Mesenchymal stem cell (in vitro differentiated cells and primary cell): ENCODE measurements around the gene TMED7.

Source experiments
- DNase-seq: peaks from one replicate; pipeline ENCODE4 v3.0.0-alpha.2; 2013
- H2AFZ ChIP-seq: one replicate; pipeline ENCODE4 v1.6.1; 2013; ENCODE audit warnings: low read depth, mild to moderate bottlenecking, control low read depth, inconsistent platforms, low read length, moderate library complexity
- H2AK5ac ChIP-seq: 2 replicates; pipeline ENCODE4 v1.6.1; 2013; ENCODE audit warnings: low read length, moderate library complexity, mild to moderate bottlenecking, inconsistent platforms; ENCODE audit not compliant: severe bottlenecking
- H2BK120ac ChIP-seq: one replicate; pipeline ENCODE4 v1.6.1; 2013; ENCODE audit warnings: low read depth, mild to moderate bottlenecking, inconsistent platforms, low read length, moderate library complexity
- H2BK12ac ChIP-seq, 2 experiments: one replicate each; pipeline ENCODE4 v1.6.1; 2013; ENCODE audit warnings: inconsistent platforms in 2 of 2, low read length in 2 of 2, mild to moderate bottlenecking in 2 of 2, moderate library complexity in 2 of 2, control low read depth in 1 of 2
- H2BK15ac ChIP-seq: one replicate; pipeline ENCODE4 v1.6.1; 2013; ENCODE audit warnings: mild to moderate bottlenecking, low read depth, inconsistent platforms; ENCODE audit not compliant: poor library complexity, severe bottlenecking
- H2BK5ac ChIP-seq: 2 replicates; pipeline ENCODE4 v1.6.1; 2013; ENCODE audit warnings: low read depth, mild to moderate bottlenecking, low read length, control low read depth, inconsistent platforms; ENCODE audit not compliant: poor library complexity, severe bottlenecking
- H3K14ac ChIP-seq, 2 experiments: one replicate each; pipeline ENCODE4 v1.6.1; 2013; ENCODE audit warnings: inconsistent platforms in 2 of 2, low read length in 2 of 2, control low read depth in 1 of 2, mild to moderate bottlenecking in 1 of 2, moderate library complexity in 1 of 2
- H3K18ac ChIP-seq, 2 experiments: one replicate each; pipeline ENCODE4 v1.6.1; 2013; ENCODE audit warnings: inconsistent platforms in 2 of 2, low read length in 2 of 2, control low read depth in 1 of 2, low read depth in 1 of 2, mild to moderate bottlenecking in 1 of 2
- H3K23ac ChIP-seq, 2 experiments: one replicate each; pipeline ENCODE4 v1.6.1; 2013; ENCODE audit warnings: inconsistent platforms in 2 of 2, low read length in 2 of 2, mild to moderate bottlenecking in 2 of 2, moderate library complexity in 2 of 2, control low read depth in 1 of 2
- H3K27ac ChIP-seq: 2 replicates; pipeline ENCODE4 v1.5.1; 2013; ENCODE audit warnings: mild to moderate bottlenecking, moderate library complexity, low read length, control low read depth, inconsistent platforms; ENCODE audit not compliant: poor library complexity, severe bottlenecking
- H3K27me3 ChIP-seq, 2 experiments: 2 replicates each; pipeline versions ENCODE4 v1.6.1 to v1.7.0; 2013; ENCODE audit warnings: low read length in 2 of 2, mild to moderate bottlenecking in 2 of 2, moderate library complexity in 2 of 2, control low read depth in 1 of 2, inconsistent platforms in 1 of 2; ENCODE audit not compliant: control insufficient read depth in 1 of 2, insufficient read depth in 1 of 2
- H3K36me3 ChIP-seq, 2 experiments: 2 replicates each; pipeline versions ENCODE4 v1.6.1 to v1.7.0; 2013; ENCODE audit warnings: low read length in 2 of 2, control low read depth in 1 of 2, inconsistent platforms in 1 of 2, low read depth in 1 of 2, mild to moderate bottlenecking in 1 of 2; ENCODE audit not compliant: insufficient read depth in 2 of 2, control insufficient read depth in 1 of 2
- H3K4ac ChIP-seq, 2 experiments: one replicate each; pipeline ENCODE4 v1.6.1; 2013; ENCODE audit warnings: inconsistent platforms in 2 of 2, low read length in 2 of 2, mild to moderate bottlenecking in 2 of 2, moderate library complexity in 2 of 2, control low read depth in 1 of 2, low read depth in 1 of 2
- H3K4me1 ChIP-seq: 2 replicates; pipeline ENCODE4 v1.6.1; 2013; ENCODE audit warnings: low read depth, low read length, control low read depth; ENCODE audit not compliant: control insufficient read depth, insufficient read depth
- H3K4me2 ChIP-seq: 2 replicates; pipeline ENCODE4 v1.6.1; 2013; ENCODE audit warnings: low read length, mild to moderate bottlenecking, inconsistent platforms; ENCODE audit not compliant: poor library complexity, severe bottlenecking
- H3K4me3 ChIP-seq, 2 experiments: 2 replicates each; pipeline versions ENCODE4 v1.5.1 to v1.7.0; 2013; ENCODE audit warnings: low read length in 2 of 2, mild to moderate bottlenecking in 2 of 2, control low read depth in 1 of 2, low read depth in 1 of 2; ENCODE audit not compliant: insufficient read depth in 1 of 2
- H3K79me1 ChIP-seq: replicated peaks from 2 replicates; pipeline ENCODE4 v1.6.1; 2013; ENCODE audit warnings: mild to moderate bottlenecking, control low read depth, low read length, inconsistent platforms; ENCODE audit not compliant: poor library complexity, severe bottlenecking
- H3K9ac ChIP-seq: 2 replicates; pipeline ENCODE4 v1.7.0; 2013; ENCODE audit warnings: mild to moderate bottlenecking, low read length, moderate library complexity
- H3K9me3 ChIP-seq: 2 replicates; pipeline ENCODE4 v1.7.0; 2013; ENCODE audit warnings: mild to moderate bottlenecking, low read length; ENCODE audit not compliant: control insufficient read depth
- H4K8ac ChIP-seq: one replicate; pipeline ENCODE4 v1.6.1; 2013; ENCODE audit warnings: inconsistent platforms, mild to moderate bottlenecking, low read length, moderate library complexity
- H4K91ac ChIP-seq: one replicate; pipeline ENCODE4 v1.6.1; 2013; ENCODE audit warnings: mild to moderate bottlenecking, low read length, inconsistent platforms
- WGBS: methylation state at CpG from one replicate; pipeline ENCODE4 v1.1.7; 2013; ENCODE audit warnings: mixed read lengths; 5-methylcytosine and 5-hydroxymethylcytosine counted together

The TMED7 gene

DNA sequence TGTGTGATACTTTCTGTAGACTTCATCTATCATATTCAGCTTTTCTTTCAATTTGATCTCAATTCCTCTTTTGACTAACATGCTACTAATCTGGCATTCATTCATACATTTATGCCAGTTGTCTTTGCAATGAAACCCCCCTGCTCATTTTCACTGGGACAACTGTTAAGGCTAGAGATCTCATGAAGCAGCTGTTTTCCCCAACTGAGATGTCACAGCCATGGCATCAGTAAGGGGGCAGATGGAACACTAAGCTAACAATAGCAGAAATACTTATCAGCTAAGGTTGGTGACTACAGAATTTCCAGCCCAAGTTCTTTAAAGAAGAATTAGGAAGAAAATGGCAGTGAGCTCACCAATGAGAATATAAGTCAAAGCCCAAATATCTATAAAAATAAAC is 9.4 kb downstream of the TMED7 start:
- H4K91ac ChIP-seq: no peak overlapping the region
- no peak overlapping the region for H3K9ac ChIP-seq
- H3K27me3 ChIP-seq: no peaks in the 10 kb centered on the region
- H3K27ac ChIP-seq: no peak overlapping the region
- no peak for DNase-seq
- H2BK15ac ChIP-seq: no peak overlapping the region
- no peak overlapping the region for H3K23ac ChIP-seq
- H3K9me3 ChIP-seq: no peaks in the 10 kb centered on the region
- no peak overlapping the region for H2BK12ac ChIP-seq
- H2BK120ac ChIP-seq: no peak overlapping the region
- peaks cover 4 to 85% of the 10 kb centered on the region in 2 experiments for H3K36me3 ChIP-seq
- no peak overlapping the region for H3K14ac ChIP-seq
- H3K79me1 ChIP-seq: peaks cover 11% of the 10 kb centered on the region
- no peak overlapping the region for H3K4me2 ChIP-seq
- H3K4me1 ChIP-seq: no peaks in the 10 kb centered on the region
- no peak overlapping the region for H3K4me3 ChIP-seq
- H4K8ac ChIP-seq: no peak overlapping the region
- H2AFZ ChIP-seq: no peak overlapping the region
- H3K18ac ChIP-seq: no peak overlapping the region
- no peak overlapping the region for H2BK5ac ChIP-seq
- H2AK5ac ChIP-seq: no peak overlapping the region
- no peak overlapping the region for H3K4ac ChIP-seq

- H3K14ac ChIP-seq: no peak overlapping the region
- no peak overlapping the region for H3K9ac ChIP-seq
- H2AK5ac ChIP-seq: no peak overlapping the region
- H3K79me1 ChIP-seq: peaks cover 12% of the 10 kb centered on the region
- no peak overlapping the region for H3K23ac ChIP-seq
- H2BK12ac ChIP-seq: no peak overlapping the region
- no peak overlapping the region for H4K91ac ChIP-seq
- no peak overlapping the region for H2AFZ ChIP-seq
- no peak overlapping the region for H2BK15ac ChIP-seq
- H3K36me3 ChIP-seq: peaks cover 4 to 69% of the 10 kb centered on the region in 2 experiments
- H3K18ac ChIP-seq: no peak overlapping the region
- H2BK5ac ChIP-seq: no peak overlapping the region
- WGBS: 98% methylated on average over 5 of the region's 5 CpGs
- no peaks in the 10 kb centered on the region for H3K27me3 ChIP-seq
- no peak overlapping the region for H4K8ac ChIP-seq
- no peaks in the 10 kb centered on the region for H3K9me3 ChIP-seq
- no peak overlapping the region for H3K4me2 ChIP-seq
- H3K4me1 ChIP-seq: no peaks in the 10 kb centered on the region
- no peak overlapping the region for H3K4ac ChIP-seq
- DNase-seq: no peak
- no peak overlapping the region for H2BK120ac ChIP-seq
- no peak overlapping the region for H3K4me3 ChIP-seq
- H3K27ac ChIP-seq: no peak overlapping the region
Measured at GRCh38 chr5:115611873-115612272, 14.0 kb downstream of the TMED7 start.

DNA sequence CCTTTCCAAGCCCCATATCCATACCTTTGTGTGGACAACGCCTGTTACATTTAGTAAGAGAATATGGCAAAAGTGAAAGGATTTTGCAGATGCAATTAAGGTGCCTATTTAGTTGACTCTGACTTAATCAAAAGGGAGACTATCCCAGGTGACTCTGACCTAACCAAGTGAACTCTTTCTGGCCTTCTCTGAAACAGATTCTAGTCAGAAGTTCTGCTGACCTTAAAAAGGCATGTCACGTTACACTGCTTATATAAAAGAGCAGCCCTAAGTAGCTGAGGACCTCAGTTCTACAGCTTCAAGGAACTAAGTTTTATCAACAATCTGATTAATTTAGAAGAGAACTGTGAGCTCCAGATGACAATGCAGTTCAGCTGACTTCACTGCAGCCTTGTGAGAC is 17.9 kb downstream of the TMED7 start:
- Histone ChIP-seq H3K27me3 (no peaks in the 10 kb centered on the region), H2AK5ac (no peak overlapping the region), H3K79me1 (peaks cover 13% of the 10 kb centered on the region), H3K27ac (no peak overlapping the region), H3K4ac (no peak overlapping the region), H3K4me1 (no peaks in the 10 kb centered on the region), H2BK12ac (no peak overlapping the region), H2AFZ (no peak overlapping the region), H4K8ac (no peak overlapping the region), H3K23ac (no peak overlapping the region), H3K9ac (no peak overlapping the region), H3K4me2 (no peak overlapping the region), H2BK5ac (no peak overlapping the region), H4K91ac (no peak overlapping the region), H2BK15ac (no peak overlapping the region), H2BK120ac (no peak overlapping the region), H3K36me3 (peaks cover 7 to 40% of the 10 kb centered on the region in 2 experiments), H3K4me3 (no peak overlapping the region), H3K18ac (no peak overlapping the region), H3K9me3 (no peaks in the 10 kb centered on the region), H3K14ac (no peak overlapping the region)
- DNase-seq: no peak
- WGBS: 86% methylated on average over 1 of the region's 2 CpGs

- H3K4me1 ChIP-seq: peaks cover 2% of the 10 kb centered on the region
- no peak overlapping the region for H3K23ac ChIP-seq
- H3K9ac ChIP-seq: no peak overlapping the region
- H2BK5ac ChIP-seq: no peak overlapping the region
- no peaks in the 10 kb centered on the region for H3K27me3 ChIP-seq
- H3K4ac ChIP-seq: no peak overlapping the region
- H2BK12ac ChIP-seq: no peak overlapping the region
- H3K79me1 ChIP-seq: peaks cover 9% of the 10 kb centered on the region
- H3K14ac ChIP-seq: no peak overlapping the region
- H4K91ac ChIP-seq: no peak overlapping the region
- H2AK5ac ChIP-seq: no peak overlapping the region
- H3K4me3 ChIP-seq: no peak overlapping the region
- H3K36me3 ChIP-seq: peaks cover 10 to 19% of the 10 kb centered on the region in 2 experiments
- H3K27ac ChIP-seq: no peak overlapping the region
- 98% methylated on average over 2 of the region's 3 CpGs for WGBS
- no peak overlapping the region for H4K8ac ChIP-seq
- no peaks in the 10 kb centered on the region for H3K9me3 ChIP-seq
- DNase-seq: no peak
- H3K4me2 ChIP-seq: no peak overlapping the region
- no peak overlapping the region for H2BK15ac ChIP-seq
- no peak overlapping the region for H2AFZ ChIP-seq
- H2BK120ac ChIP-seq: no peak overlapping the region
- H3K18ac ChIP-seq: no peak overlapping the region
Measured at GRCh38 chr5:115605436-115605835, 20.4 kb downstream of the TMED7 start.
